Naive thymus-derived CD4-positive, alpha-beta T cell (primary cell): ENCODE measurements around the gene SEPTIN12. TPM values are rescaled to one million over a fixed set of nuclear protein-coding genes. Genes with fewer than 3 reads are reported as not detected.
"Not testable (repeated sequence)": the region's sequence is repeated elsewhere in the genome, so short reads cannot be mapped to it uniquely, and the experiment has no call there.

Source experiments
- ATAC-seq: fragments of 150-1000 bp; cut with Tn5 transposase; 2 replicates; pipeline ENCODE4 v1.10.0; 2021; ENCODE audit warnings: mild to moderate bottlenecking, moderate library complexity
- CTCF ChIA-PET: fragments of 350-600 bp; sonication (Branson Sonifier 250); formaldehyde crosslinking; loops from one replicate; lab custom pipeline; 2021; ENCODE audit warnings: antibody characterized with exemption; lab: Charles Lee
- POLR2A ChIA-PET: fragments of 350-600 bp; sonication (Branson Sonifier 250); formaldehyde crosslinking; loops from one replicate; lab custom pipeline; 2021; ENCODE audit warnings: antibody characterized with exemption, inconsistent platforms; lab: Charles Lee
- DNase-seq, 9 donors: peaks; one replicate each; pipeline versions ENCODE4 v3.0.0 to v3.0.0-alpha.2; 2020 to 2022; ENCODE audit warnings: mixed read lengths in 1 of 9
- H3K27ac ChIP-seq: one replicate; pipeline ENCODE4 v1.7.0; 2013; ENCODE audit warnings: mild to moderate bottlenecking, low read depth, low read length, moderate library complexity
- H3K27me3 ChIP-seq, 2 donors: one replicate each; pipeline ENCODE4 v1.7.0; 2013; ENCODE audit warnings: low read length in 2 of 2, mild to moderate bottlenecking in 2 of 2, moderate library complexity in 2 of 2; ENCODE audit not compliant: control insufficient read depth in 2 of 2, insufficient read depth in 2 of 2
- H3K36me3 ChIP-seq, 3 experiments: 1 replicate in 2 of 3; 2 replicates in 1 of 3; pipeline ENCODE4 v1.7.0; 2013; ENCODE audit warnings: low read length in 3 of 3, mild to moderate bottlenecking in 3 of 3, moderate library complexity in 1 of 3; ENCODE audit not compliant: insufficient read depth in 3 of 3, control insufficient read depth in 2 of 3
- H3K4me1 ChIP-seq, 2 donors: one replicate each; pipeline ENCODE4 v1.7.0; 2013; ENCODE audit warnings: low read length in 2 of 2, mild to moderate bottlenecking in 2 of 2, moderate library complexity in 1 of 2; ENCODE audit not compliant: control insufficient read depth in 2 of 2, insufficient read depth in 2 of 2
- H3K4me3 ChIP-seq: 2 replicates; pipeline ENCODE4 v1.7.0; 2013; ENCODE audit warnings: mild to moderate bottlenecking, low read length
- H3K9me3 ChIP-seq, 3 experiments: 1 replicate in 2 of 3; 2 replicates in 1 of 3; pipeline ENCODE4 v1.7.0; 2013; ENCODE audit warnings: low read length in 3 of 3; ENCODE audit not compliant: control insufficient read depth in 2 of 3
- H3K27ac Mint-ChIP-seq, 9 donors: one replicate each; pipeline ENCODE4 v1.8.0; 2020 to 2022; ENCODE audit warnings: mixed read lengths in 9 of 9, mild to moderate bottlenecking in 8 of 9, moderate library complexity in 5 of 9, inconsistent platforms in 2 of 9
- H3K27me3 Mint-ChIP-seq, 5 donors: one replicate each; pipeline ENCODE4 v1.8.0; 2021 to 2022; ENCODE audit warnings: mixed read lengths in 5 of 5, mild to moderate bottlenecking in 1 of 5
- H3K36me3 Mint-ChIP-seq, 5 donors: one replicate each; pipeline ENCODE4 v1.8.0; 2020 to 2022; ENCODE audit warnings: mixed read lengths in 5 of 5, mild to moderate bottlenecking in 3 of 5, inconsistent platforms in 1 of 5
- H3K4me1 Mint-ChIP-seq, 7 donors: one replicate each; pipeline ENCODE4 v1.8.0; 2020 to 2022; ENCODE audit warnings: mixed read lengths in 7 of 7, mild to moderate bottlenecking in 3 of 7, inconsistent platforms in 1 of 7
- H3K4me3 Mint-ChIP-seq, 10 donors: one replicate each; pipeline ENCODE4 v1.8.0; 2020 to 2022; ENCODE audit warnings: mild to moderate bottlenecking in 10 of 10, mixed read lengths in 10 of 10, moderate library complexity in 6 of 10, inconsistent platforms in 2 of 10
- H3K9me3 Mint-ChIP-seq, 11 donors: one replicate each; pipeline ENCODE4 v1.8.0; 2020 to 2022; ENCODE audit warnings: mixed read lengths in 11 of 11, mild to moderate bottlenecking in 4 of 11, inconsistent platforms in 1 of 11, moderate library complexity in 1 of 11
- intact Hi-C, 2 donors: fragments of 100-400 bp; cut with micrococcal nuclease; formaldehyde crosslinking; loops; one replicate each; pipeline ENCODE4 v1.15.1; 2023
- polyA plus RNA-seq, 2 donors: library from polyadenylated mRNA; unstranded; fragments of 300-500 nt; fragmentation: Illumina TruSeq; gene quantifications; one replicate each; pipeline ENCODE4 v1.2.3, GENCODE V29; 2021
- total RNA-seq, 6 experiments: library from RNA in 5 of 6; stranded (reverse) in 5 of 6; gene quantifications; 1 replicate in 5 of 6; 2 replicates in 1 of 6; pipeline ENCODE4 v1.2.3 and lab custom pipeline; 2021 to 2026

SEPTIN12 gene
- total and polyA plus RNA-seq, 7 experiments from 2014 or later = not detected

DNA sequence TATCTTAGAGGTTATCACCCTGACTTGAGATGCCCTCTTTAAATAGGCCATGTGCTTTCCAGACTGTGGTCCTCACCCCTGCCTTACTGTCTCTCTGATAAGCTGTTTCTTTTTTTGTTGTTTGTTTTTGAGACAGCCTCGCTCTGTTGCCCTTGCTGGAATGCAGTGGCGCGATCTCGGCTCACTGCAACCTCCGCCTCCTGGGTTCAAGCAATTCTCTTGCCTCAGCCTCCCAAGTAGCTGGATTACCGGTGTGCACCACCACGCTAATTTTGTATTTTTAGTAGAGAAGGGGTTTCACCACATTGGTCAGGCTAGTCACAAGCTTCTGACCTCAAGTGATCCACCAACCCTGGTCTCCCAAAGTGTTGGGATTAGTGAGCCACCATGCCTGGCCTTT lies 765 bp upstream of the SEPTIN12 start:
- Mint-ChIP-seq H3K4me1 (peaks cover 0 to 1% (median 0%) of the 10 kb centered on the region in 7 donors), H3K27ac (peak overlapping the region in 1 of 9 donors; percentile 11), H3K27me3 (no peaks in the 10 kb centered on the region), H3K4me3 (no peak overlapping the region), H3K36me3 (no peaks in the 10 kb centered on the region), H3K9me3 (no peaks in the 10 kb centered on the region)
- H3K27me3 ChIP-seq = no peaks in the 10 kb centered on the region
- ATAC-seq = no peak
- no peaks in the 10 kb centered on the region for H3K4me1 ChIP-seq
- H3K4me3 ChIP-seq = no peak overlapping the region
- no peak overlapping the region for H3K27ac ChIP-seq
- no peak for DNase-seq
- no peaks in the 10 kb centered on the region for H3K9me3 ChIP-seq
- CTCF ChIA-PET = no interaction called here
- no peaks in the 10 kb centered on the region for H3K36me3 ChIP-seq
- intact Hi-C loops = no loop called here
- POLR2A ChIA-PET = no interaction called here

DNA sequence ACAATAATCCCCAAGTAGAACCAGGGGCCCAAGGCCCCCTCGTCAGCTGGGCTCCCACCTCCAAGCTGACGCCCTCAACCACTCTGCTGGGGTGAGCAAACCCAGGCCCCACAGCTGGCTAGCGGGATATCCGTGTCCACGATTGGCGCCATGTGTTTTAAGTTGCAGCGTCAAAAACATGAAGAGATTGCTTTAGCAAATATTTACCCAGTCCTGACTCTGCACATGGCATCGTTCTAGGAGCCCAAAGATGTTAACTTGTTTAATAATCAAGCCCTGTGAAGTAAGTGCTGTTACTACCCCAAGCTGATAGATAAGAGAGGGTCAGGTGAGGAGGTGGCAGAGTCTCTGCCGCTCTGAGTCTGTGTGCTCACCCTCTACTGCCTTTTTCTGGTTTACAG lies 344 bp upstream of the SEPTIN12 start:
- peaks cover 0 to 1% (median 0%) of the 10 kb centered on the region in 7 donors for H3K4me1 Mint-ChIP-seq
- no peak overlapping the region for H3K4me3 Mint-ChIP-seq
- peak overlapping the region in 1 of 9 donors; percentile 11 for H3K27ac Mint-ChIP-seq
- Histone ChIP-seq H3K4me1 (no peaks in the 10 kb centered on the region), H3K4me3 (no peak overlapping the region), H3K36me3 (no peaks in the 10 kb centered on the region), H3K27me3 (no peaks in the 10 kb centered on the region), H3K27ac (no peak overlapping the region), H3K9me3 (no peaks in the 10 kb centered on the region)
- DNase-seq (no peak), ATAC-seq (no peak)
- H3K36me3 Mint-ChIP-seq = no peaks in the 10 kb centered on the region
- H3K9me3 Mint-ChIP-seq = no peaks in the 10 kb centered on the region
- ChIA-PET CTCF (no interaction called here), POLR2A (no interaction called here)
- intact Hi-C loops = no loop called here
- no peaks in the 10 kb centered on the region for H3K27me3 Mint-ChIP-seq

GRCh38 chr16:4787068-4787467 lies 1.1 kb downstream of the SEPTIN12 start:
- DNase-seq (no peak), ATAC-seq (no peak)
- H3K9me3 ChIP-seq = no peaks in the 10 kb centered on the region
- Mint-ChIP-seq H3K36me3 (no peaks in the 10 kb centered on the region), H3K27ac (no peak overlapping the region), H3K4me1 (peaks cover 0 to 1% (median 0%) of the 10 kb centered on the region in 7 donors), H3K4me3 (no peak overlapping the region), H3K27me3 (no peaks in the 10 kb centered on the region), H3K9me3 (no peaks in the 10 kb centered on the region)
- H3K4me3 ChIP-seq = no peak overlapping the region
- H3K36me3 ChIP-seq = no peaks in the 10 kb centered on the region
- H3K27me3 ChIP-seq = no peaks in the 10 kb centered on the region
- POLR2A ChIA-PET = interaction anchor here (0.9 kb wide), 1 partner anchor 39 kb away, joined by 3 read pairs; no protein-coding TSS in a partner anchor
- H3K4me1 ChIP-seq = no peaks in the 10 kb centered on the region
- intact Hi-C loops = no loop called here
- CTCF ChIA-PET = no interaction called here
- H3K27ac ChIP-seq = no peak overlapping the region

- DNase-seq (no peak), ATAC-seq (no peak)
- H3K4me3 Mint-ChIP-seq = no peak overlapping the region
- Histone ChIP-seq H3K27ac (no peak overlapping the region), H3K36me3 (no peaks in the 10 kb centered on the region), H3K9me3 (no peaks in the 10 kb centered on the region), H3K4me1 (no peaks in the 10 kb centered on the region), H3K4me3 (no peak overlapping the region), H3K27me3 (no peaks in the 10 kb centered on the region)
- H3K9me3 Mint-ChIP-seq = peaks cover 0 to 1% (median 0%) of the 10 kb centered on the region in 11 donors
- H3K36me3 Mint-ChIP-seq = no peaks in the 10 kb centered on the region
- intact Hi-C loops = no loop called here
- H3K27me3 Mint-ChIP-seq = no peaks in the 10 kb centered on the region
- no peak overlapping the region for H3K27ac Mint-ChIP-seq
- peaks cover 0 to 1% (median 0%) of the 10 kb centered on the region in 7 donors for H3K4me1 Mint-ChIP-seq
- CTCF ChIA-PET = interaction anchor here (0.6 kb wide), 1 partner anchor 74 kb away, joined by 3 read pairs; no protein-coding TSS in a partner anchor
- POLR2A ChIA-PET = no interaction called here
These were observed 2.2 kb downstream of the SEPTIN12 start for GRCh38 chr16:4785758-4786433.

DNA sequence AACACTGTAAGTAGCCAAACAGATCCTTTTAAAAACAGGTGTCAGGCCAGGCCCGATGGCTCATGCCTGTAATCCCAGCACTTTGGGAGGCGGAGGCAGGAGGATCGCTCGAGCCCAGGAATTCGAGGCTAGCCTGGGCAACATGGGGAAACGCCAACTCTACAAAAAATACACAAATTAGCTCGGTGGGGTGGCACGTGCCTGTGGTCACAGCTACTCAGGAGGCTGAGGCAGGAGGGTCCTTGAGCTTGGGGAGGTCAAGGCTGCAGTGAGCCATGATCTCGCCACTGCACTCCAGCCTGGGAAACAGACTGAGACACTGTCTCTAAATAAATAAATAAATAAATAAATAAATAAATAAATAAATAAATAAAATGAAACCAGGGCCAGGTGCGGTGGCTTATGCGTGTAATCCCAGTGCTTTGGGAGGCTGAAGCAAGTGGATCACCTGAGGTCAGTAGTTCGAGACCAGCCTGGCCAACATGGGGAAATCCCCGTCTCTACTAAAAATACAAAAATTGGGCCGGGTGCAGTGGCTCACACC lies 3.6 kb downstream of the SEPTIN12 start:
- POLR2A ChIA-PET, CTCF ChIA-PET, H3K4me1 Mint-ChIP-seq, H3K36me3 Mint-ChIP-seq, DNase-seq, H3K27me3 Mint-ChIP-seq, H3K4me3 ChIP-seq, H3K4me3 Mint-ChIP-seq, ATAC-seq, H3K4me1 ChIP-seq, H3K27ac ChIP-seq, H3K27ac Mint-ChIP-seq, intact Hi-C loops, H3K36me3 ChIP-seq, H3K9me3 ChIP-seq, H3K27me3 ChIP-seq, H3K9me3 Mint-ChIP-seq: not testable (repeated sequence)

- Histone ChIP-seq H3K4me3 (no peak overlapping the region), H3K27ac (no peak overlapping the region), H3K36me3 (no peaks in the 10 kb centered on the region), H3K27me3 (no peaks in the 10 kb centered on the region), H3K4me1 (no peaks in the 10 kb centered on the region), H3K9me3 (no peaks in the 10 kb centered on the region)
- Mint-ChIP-seq H3K9me3 (peaks cover 0 to 1% (median 0%) of the 10 kb centered on the region in 11 donors), H3K4me3 (no peak overlapping the region), H3K36me3 (no peaks in the 10 kb centered on the region), H3K27ac (no peak overlapping the region), H3K27me3 (no peaks in the 10 kb centered on the region), H3K4me1 (peaks cover 0 to 1% (median 0%) of the 10 kb centered on the region in 7 donors)
- ATAC-seq = no peak
- intact Hi-C loops = no loop called here
- POLR2A ChIA-PET = no interaction called here
- CTCF ChIA-PET = no interaction called here
- DNase-seq = no peak
These were observed 4.2 kb downstream of the SEPTIN12 start for GRCh38 chr16:4783951-4784336.
